Transverse colon (tissue), 4 donors: ENCODE data around the gene KAZN. TPM values are rescaled to one million over a fixed set of nuclear protein-coding genes. Genes with fewer than 3 reads are reported as not detected.

ENCODE experiments used
- DNase-seq: peaks from one replicate; pipeline ENCODE4 v3.0.0-alpha.2; 2019
- H3K27ac ChIP-seq, 4 donors: fragments of 200-600 bp; sonication (generic); 2 replicates each; pipeline ENCODE4 v1.5.1; 2016 to 2018; ENCODE audit warnings: inconsistent platforms in 4 of 4
- H3K27me3 ChIP-seq: fragments of 200-600 bp; sonication (generic); 2 replicates; pipeline ENCODE4 v1.5.1; 2017; ENCODE audit warnings: inconsistent platforms
- H3K36me3 ChIP-seq, 4 donors: fragments of 200-600 bp; sonication (generic); 2 replicates each; pipeline ENCODE4 v1.5.1; 2017 to 2019; ENCODE audit warnings: inconsistent platforms in 4 of 4
- H3K4me1 ChIP-seq, 4 donors: fragments of 200-600 bp; sonication (generic); 2 replicates each; pipeline ENCODE4 v1.5.1; 2017 to 2020; ENCODE audit warnings: inconsistent platforms in 4 of 4
- H3K4me3 ChIP-seq, 4 donors: fragments of 200-600 bp; sonication (generic); 1 replicate in 1 of 4; 2 replicates in 3 of 4; pipeline versions ENCODE4 v1.5.1 to v1.6.1; 2017 to 2019; ENCODE audit warnings: inconsistent platforms in 4 of 4
- H3K9me3 ChIP-seq, 2 donors: fragments of 200-600 bp; sonication (generic); 2 replicates each; pipeline ENCODE4 v1.5.1; 2017 to 2019; ENCODE audit warnings: inconsistent platforms in 2 of 2
- CTCF ChIP-seq, 5 experiments: fragments of 200-600 bp in 3 of 5; fragments of 450-650 bp in 2 of 5; sonication (generic) in 3 of 5; IDR thresholded peaks; 1 replicate in 2 of 5; 2 replicates in 3 of 5; pipeline ENCODE4 v1.5.1; 2016 to 2017; ENCODE audit warnings: antibody characterized with exemption in 5 of 5, inconsistent platforms in 3 of 5, mild to moderate bottlenecking in 2 of 5, moderate library complexity in 1 of 5
- EP300 ChIP-seq: sonication (generic); formaldehyde crosslinking; IDR thresholded peaks from one replicate; pipeline ENCODE4 v1.6.1; 2017; ENCODE audit warnings: antibody characterized with exemption, low read depth
- POLR2A ChIP-seq: fragments of 450-650 bp; IDR thresholded peaks from one replicate; pipeline ENCODE4 v1.6.1; 2016; ENCODE audit warnings: antibody characterized with exemption, mild to moderate bottlenecking, moderate library complexity
- POLR2AphosphoS5 ChIP-seq, 3 donors: sonication (generic); formaldehyde crosslinking; IDR thresholded peaks; one replicate each; pipeline ENCODE4 v1.6.1; 2016; ENCODE audit warnings: antibody characterized with exemption in 3 of 3
- WGBS, 2 donors: methylation state at CpG; one replicate each; pipeline ENCODE4 v1.1.5; 2018; ENCODE audit warnings: low coverage in 1 of 2; 5-methylcytosine and 5-hydroxymethylcytosine counted together
- in situ Hi-C, 4 donors: fragments of 200-750 bp; cut with MboI; loops; one replicate each; pipeline versions ENCODE4 v1.15.0 to v1.15.1; 2017; ENCODE audit warnings: low sequenced_read_pairs in 3 of 4, low pct_ligation_motif_present in 1 of 4, low pct_unique_long_range_greater_than_20kb in 1 of 4
- intact Hi-C: fragments of 100-400 bp; cut with DNase I; formaldehyde crosslinking; loops from one replicate; pipeline ENCODE4 v1.15.1; 2023; ENCODE audit warnings: low total_unique reads
- total RNA-seq, 4 donors: library from RNA; depleted of rRNA; stranded (reverse); fragments of >200 nt; gene quantifications; one replicate each; pipeline ENCODE4 v1.1.0, GENCODE V29; 2016

The KAZN gene
- total RNA-seq, 4 donors from 2014 or later, result 12.0 to 17.1 (median 16.2) TPM

- in situ Hi-C loops (no loop called here), intact Hi-C loops (no loop called here)
- Histone ChIP-seq H3K9me3 (no peaks in the 10 kb centered on the region), H3K4me3 (no peak overlapping the region), H3K27ac (no peak overlapping the region), H3K27me3 (no peaks in the 10 kb centered on the region), H3K4me1 (peaks cover 0 to 5% (median 0%) of the 10 kb centered on the region in 4 donors), H3K36me3 (no peaks in the 10 kb centered on the region)
- DNase-seq, result no peak
- no peak for TF ChIP-seq EP300
- no peak for TF ChIP-seq POLR2A
- no peak for TF ChIP-seq CTCF (IDR thresholded peaks at IDR 0.05)
- TF ChIP-seq POLR2AphosphoS5 (IDR thresholded peaks at IDR 0.05), result no peak
- 40 to 58% methylated on average over 2 to 4 of the region's 4 CpGs for WGBS, 2 donors
Observed at GRCh38 chr1:15004396-15004795, 405.9 kb downstream of the KAZN start.

DNA sequence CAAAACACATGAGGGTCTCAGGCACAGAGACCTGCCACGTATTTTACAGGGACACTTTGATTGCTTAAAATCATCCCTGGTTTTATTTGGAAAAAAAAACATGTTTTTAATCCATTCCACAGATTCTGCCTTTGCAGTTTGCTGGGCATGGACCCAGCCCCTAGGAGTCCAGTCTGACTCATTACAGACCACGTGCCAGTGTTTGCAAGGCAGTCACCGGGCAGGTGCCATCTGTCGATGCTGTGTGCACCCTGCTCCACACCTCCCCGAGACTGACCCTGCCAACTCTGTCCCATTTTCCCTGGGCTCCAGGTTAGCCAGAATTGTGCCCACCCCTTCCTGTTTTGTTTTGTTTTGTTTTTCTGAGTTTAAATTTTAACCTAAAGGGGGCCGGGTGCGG is 406.6 kb downstream of the KAZN start:
- in situ Hi-C loops, result no loop called here

GRCh38 chr1:15007368-15007767 is 408.9 kb downstream of the KAZN start:
- Histone ChIP-seq H3K36me3 (no peaks in the 10 kb centered on the region), H3K27me3 (no peaks in the 10 kb centered on the region), H3K27ac (no peak overlapping the region), H3K4me1 (peaks cover 0 to 5% (median 0%) of the 10 kb centered on the region in 4 donors), H3K9me3 (no peaks in the 10 kb centered on the region), H3K4me3 (no peak overlapping the region)
- intact Hi-C loops, result no loop called here
- TF ChIP-seq POLR2A (no peak), POLR2AphosphoS5 (IDR thresholded peaks at IDR 0.05) (no peak), CTCF (IDR thresholded peaks at IDR 0.05) (no peak), EP300 (no peak)
- no peak for DNase-seq
- WGBS, 2 donors, result 87% methylated on average over 8 of the region's 11 CpGs; no CpG with 5 or more reads in 1 of the 2 donors
- in situ Hi-C loops, result no loop called here

More for the DNA sequence above, 406.6 kb downstream of the KAZN start:
- intact Hi-C loops, result no loop called here
- Histone ChIP-seq H3K4me1 (peaks cover 0 to 5% (median 0%) of the 10 kb centered on the region in 4 donors), H3K27ac (no peak overlapping the region), H3K9me3 (no peaks in the 10 kb centered on the region), H3K4me3 (no peak overlapping the region), H3K27me3 (no peaks in the 10 kb centered on the region), H3K36me3 (no peaks in the 10 kb centered on the region)
- WGBS, 2 donors, result 82 to 86% methylated on average over 2 to 7 of the region's 7 CpGs
- DNase-seq, result no peak
- TF ChIP-seq POLR2A (no peak), CTCF (IDR thresholded peaks at IDR 0.05) (no peak)

GRCh38 chr1:15007842-15008241 is 409.4 kb downstream of the KAZN start:
- H3K36me3 ChIP-seq, result no peaks in the 10 kb centered on the region
- H3K4me3 ChIP-seq, result no peak overlapping the region
- in situ Hi-C loops (no loop called here), intact Hi-C loops (no loop called here)
- no peaks in the 10 kb centered on the region for H3K27me3 ChIP-seq
- 87% methylated on average over 12 of the region's 12 CpGs; no CpG with 5 or more reads in 1 of the 2 donors for WGBS, 2 donors
- H3K9me3 ChIP-seq, result no peaks in the 10 kb centered on the region
- no peak for TF ChIP-seq CTCF (IDR thresholded peaks at IDR 0.05)
- no peak for TF ChIP-seq POLR2A
- TF ChIP-seq POLR2AphosphoS5 (IDR thresholded peaks at IDR 0.05), result no peak
- TF ChIP-seq EP300, result no peak
- H3K27ac ChIP-seq, result no peak overlapping the region
- peaks cover 0 to 5% (median 0%) of the 10 kb centered on the region in 4 donors for H3K4me1 ChIP-seq
- DNase-seq, result no peak
